ENCODE results near the gene VRK3. TPM values are rescaled to one million over a fixed set of nuclear protein-coding genes. Genes with fewer than 3 reads are reported as not detected.
A peak's percentile ranks its signal among the peaks of the same experiment; 100 is the strongest.

Gene VRK3
- total and polyA plus RNA-seq, 12 donors = 15.1 to 34.9 (median 23.6) TPM

DNA sequence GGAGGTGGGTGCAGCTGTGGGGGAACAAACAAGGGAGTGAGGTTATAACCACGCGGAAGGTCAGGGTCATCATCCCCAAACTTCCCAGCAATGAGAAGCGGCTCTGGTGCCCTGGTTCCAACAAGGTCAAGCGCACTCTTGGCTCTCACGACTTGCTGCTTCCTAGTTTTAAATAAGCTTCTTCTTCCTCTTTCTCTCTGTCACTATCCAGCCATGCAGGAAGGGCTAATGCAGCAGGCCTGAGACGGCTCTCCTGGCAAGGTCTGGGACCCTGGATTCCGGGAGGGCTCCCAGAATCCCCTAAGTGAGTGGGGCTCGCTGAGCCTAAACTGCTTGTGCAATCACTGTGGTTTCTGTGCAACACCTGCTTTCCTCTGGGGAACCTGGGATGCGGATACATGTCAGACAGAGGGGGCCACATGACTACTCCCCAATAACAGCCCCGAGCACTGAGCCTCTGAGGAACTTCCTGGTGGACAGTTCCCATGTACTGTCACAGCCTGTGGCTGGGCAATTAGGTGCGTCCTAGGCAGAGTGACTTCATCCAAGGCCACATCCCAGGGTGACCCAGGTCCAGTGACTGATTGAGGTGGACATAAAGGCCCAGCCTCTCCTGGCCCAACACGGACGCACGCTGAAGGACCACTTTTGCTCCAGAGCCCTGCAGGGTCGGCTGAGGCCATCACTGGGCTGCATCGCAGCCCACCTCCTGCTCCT lies 24.2 kb downstream of the VRK3 start:
- H3K4me3 ChIP-seq = no peak overlapping the region
- H3K9me3 ChIP-seq = no peaks in the 10 kb centered on the region
- no peaks in the 10 kb centered on the region for H3K27me3 ChIP-seq
- peaks cover 4 to 100% (median 46%) of the 10 kb centered on the region in 9 donors for H3K36me3 ChIP-seq
- peaks cover 0 to 19% (median 8%) of the 10 kb centered on the region in 9 donors for H3K4me1 ChIP-seq
- DNase-seq (no peak), ATAC-seq (no peak)
- intact Hi-C loops (cut with DNase I) = no loop called here
- 87 to 90% methylated on average over 16 of the region's 16 CpGs for WGBS, 2 donors
- no peak overlapping the region for H3K27ac ChIP-seq
- TF ChIP-seq, protein P1, sequence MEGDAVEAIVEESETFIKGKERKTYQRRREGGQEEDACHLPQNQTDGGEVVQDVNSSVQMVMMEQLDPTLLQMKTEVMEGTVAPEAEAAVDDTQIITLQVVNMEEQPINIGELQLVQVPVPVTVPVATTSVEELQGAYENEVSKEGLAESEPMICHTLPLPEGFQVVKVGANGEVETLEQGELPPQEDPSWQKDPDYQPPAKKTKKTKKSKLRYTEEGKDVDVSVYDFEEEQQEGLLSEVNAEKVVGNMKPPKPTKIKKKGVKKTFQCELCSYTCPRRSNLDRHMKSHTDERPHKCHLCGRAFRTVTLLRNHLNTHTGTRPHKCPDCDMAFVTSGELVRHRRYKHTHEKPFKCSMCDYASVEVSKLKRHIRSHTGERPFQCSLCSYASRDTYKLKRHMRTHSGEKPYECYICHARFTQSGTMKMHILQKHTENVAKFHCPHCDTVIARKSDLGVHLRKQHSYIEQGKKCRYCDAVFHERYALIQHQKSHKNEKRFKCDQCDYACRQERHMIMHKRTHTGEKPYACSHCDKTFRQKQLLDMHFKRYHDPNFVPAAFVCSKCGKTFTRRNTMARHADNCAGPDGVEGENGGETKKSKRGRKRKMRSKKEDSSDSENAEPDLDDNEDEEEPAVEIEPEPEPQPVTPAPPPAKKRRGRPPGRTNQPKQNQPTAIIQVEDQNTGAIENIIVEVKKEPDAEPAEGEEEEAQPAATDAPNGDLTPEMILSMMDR (IDR thresholded peaks at IDR 0.05) = no peak

DNA sequence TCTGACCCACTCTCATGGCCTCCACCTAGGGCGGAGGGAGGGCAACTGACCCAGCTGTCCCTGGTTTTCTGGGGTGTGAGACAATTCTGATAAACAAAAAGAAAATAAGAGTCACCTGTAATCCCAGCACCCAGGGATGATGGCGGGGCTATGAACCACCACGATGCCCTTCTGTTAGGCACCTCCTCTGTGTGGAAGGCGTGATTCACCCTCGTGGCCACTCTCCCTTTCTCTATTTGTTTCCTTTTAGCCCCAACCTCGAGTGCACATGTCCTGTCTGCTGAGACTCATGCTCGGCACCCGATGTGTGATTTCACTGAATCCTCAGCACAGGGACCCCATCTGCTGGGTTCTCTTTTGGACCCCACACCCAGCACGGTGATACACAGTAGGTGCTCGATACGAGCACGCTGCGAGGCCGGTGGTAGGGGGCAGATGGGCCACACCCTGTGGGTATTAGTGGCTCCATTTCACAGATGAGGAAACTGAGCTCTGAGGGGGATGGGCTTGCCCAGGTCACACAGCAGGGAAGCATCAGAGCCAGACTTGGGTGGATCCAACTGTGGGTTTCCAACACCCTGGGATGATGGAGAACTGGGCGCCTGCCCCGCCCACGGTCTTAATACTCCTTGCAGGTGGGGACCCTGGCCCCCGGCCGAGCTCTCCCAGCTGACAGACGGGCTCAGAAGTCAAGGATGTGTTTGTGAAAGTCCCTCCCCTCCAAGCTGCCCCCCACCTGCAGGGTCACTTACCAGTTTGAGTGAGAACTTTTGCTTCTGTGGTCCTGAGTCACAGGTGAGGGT lies 24.9 kb downstream of the VRK3 start:
- Histone ChIP-seq H3K4me1 (peaks cover 0 to 19% (median 8%) of the 10 kb centered on the region in 9 donors), H3K36me3 (peaks cover 4 to 100% (median 45%) of the 10 kb centered on the region in 9 donors), H3K27me3 (no peaks in the 10 kb centered on the region), H3K27ac (no peak overlapping the region), H3K9me3 (no peaks in the 10 kb centered on the region), H3K4me3 (no peak overlapping the region)
- WGBS, 2 donors = 93 to 94% methylated on average over 20 of the region's 20 CpGs
- ATAC-seq = peak in 1 of 8 donors; percentile 6
- DNase-seq = no peak
- TF ChIP-seq, protein P1 (IDR thresholded peaks at IDR 0.05) = no peak
- intact Hi-C loops (cut with DNase I) = no loop called here

DNA sequence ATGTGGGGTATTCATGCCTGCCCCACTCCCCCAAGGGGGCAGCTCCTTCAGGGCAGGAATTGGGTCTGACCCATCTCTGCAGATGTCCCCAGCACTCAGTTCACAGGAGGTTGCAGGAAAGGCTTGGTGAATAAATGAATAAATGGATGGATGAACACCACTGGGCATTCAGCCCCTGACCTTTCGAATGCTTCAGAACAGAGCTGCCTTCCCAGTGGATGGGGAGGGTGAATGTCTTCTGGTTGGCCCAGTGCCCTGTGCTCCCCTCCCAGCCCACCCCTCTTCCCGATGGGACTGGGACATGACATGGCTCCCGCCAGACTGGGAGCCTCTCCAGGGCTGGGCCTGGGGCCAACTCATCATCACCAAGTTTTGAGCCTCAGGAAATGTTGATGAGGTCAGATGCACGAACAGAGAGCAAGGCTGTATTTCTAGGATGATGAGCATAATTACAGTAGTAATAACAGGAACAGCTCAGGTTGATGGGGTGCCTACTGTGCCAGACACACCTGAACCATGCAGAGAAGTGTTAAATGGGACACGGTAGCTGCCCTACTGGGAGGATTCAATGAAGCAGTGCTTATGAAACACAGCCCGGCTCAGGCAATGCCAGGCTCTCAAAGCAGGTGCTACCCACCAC lies 25.7 kb downstream of the VRK3 start:
- intact Hi-C loops (cut with DNase I) = no loop called here
- 39 to 40% methylated on average over 6 of the region's 6 CpGs for WGBS, 2 donors
- H3K27ac ChIP-seq = no peak overlapping the region
- TF ChIP-seq, protein P1 (IDR thresholded peaks at IDR 0.05) = no peak
- H3K4me1 ChIP-seq = peaks cover 0 to 18% (median 6%) of the 10 kb centered on the region in 9 donors
- ATAC-seq (peak in 1 of 8 donors; percentile 27), DNase-seq (no peak)
- no peak overlapping the region for H3K4me3 ChIP-seq
- H3K27me3 ChIP-seq = no peaks in the 10 kb centered on the region
- no peaks in the 10 kb centered on the region for H3K9me3 ChIP-seq
- H3K36me3 ChIP-seq = peaks cover 0 to 100% (median 49%) of the 10 kb centered on the region in 9 donors

DNA sequence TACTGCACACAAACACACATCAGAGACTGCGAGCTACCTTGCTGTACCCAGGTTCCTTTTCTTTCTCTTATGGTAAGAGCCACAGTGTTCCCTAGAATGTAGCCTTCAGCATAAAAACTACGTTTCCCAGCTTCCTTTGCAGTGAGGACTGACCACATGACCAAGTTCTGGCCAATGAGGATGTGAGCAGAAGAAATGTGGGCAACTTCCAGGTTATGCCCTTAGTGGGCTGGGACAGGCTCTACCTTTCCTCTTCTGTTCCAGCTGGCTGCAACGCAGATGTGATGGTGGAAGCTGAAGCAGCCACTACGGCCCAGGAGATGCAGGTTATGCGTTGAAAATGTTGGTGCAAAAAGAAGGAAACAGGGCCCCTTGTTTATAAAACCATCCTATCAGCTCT lies 27.5 kb downstream of the VRK3 start:
- H3K4me1 ChIP-seq = peaks cover 0 to 8% (median 0%) of the 10 kb centered on the region in 9 donors

More for the DNA sequence above, 27.5 kb downstream of the VRK3 start:
- Histone ChIP-seq H3K27ac (no peak overlapping the region), H3K27me3 (no peaks in the 10 kb centered on the region), H3K36me3 (peaks cover 0 to 100% (median 61%) of the 10 kb centered on the region in 9 donors), H3K4me3 (no peak overlapping the region), H3K9me3 (peaks cover 0 to 3% (median 0%) of the 10 kb centered on the region in 11 donors)
- TF ChIP-seq, protein P1 (IDR thresholded peaks at IDR 0.05) = no peak
- DNase-seq (no peak), ATAC-seq (peak in 1 of 8 donors; percentile 43)
- intact Hi-C loops (cut with DNase I) = no loop called here
- WGBS, 2 donors = 70 to 83% methylated on average over 5 of the region's 5 CpGs
